A549 (cell line): ENCODE measurements around the gene CCNI. TPM values are rescaled to one million over a fixed set of nuclear protein-coding genes. Genes with fewer than 3 reads are reported as not detected.

Experiments used
- ATAC-seq, 2 experiments: fragments of 200-7000 bp in 1 of 2; fragments of >200 bp in 1 of 2; cut with Nextera tagmentation in 1 of 2; cut with Tn5 transposase in 1 of 2; 3 replicates each; pipeline versions ENCODE4 v1.8.0 to v1.9.1; 2018 to 2020; ENCODE audit warnings: mild to moderate bottlenecking in 1 of 2, moderate library complexity in 1 of 2
- CTCF ChIA-PET: fragments of 300-600 bp; sonication (Branson Sonifier 250); formaldehyde crosslinking; extraction: SDS; loops from one replicate; lab custom pipeline; 2021; ENCODE audit warnings: antibody characterized with exemption, inconsistent platforms; lab: Yijun Ruan, JAX
- POLR2A ChIA-PET: fragments of 350-600 bp; formaldehyde crosslinking; extraction: SDS; loops from one replicate; lab custom pipeline; 2021; ENCODE audit warnings: antibody characterized with exemption, inconsistent platforms; lab: Yijun Ruan, JAX
- DNase-seq, 2 experiments: peaks; one replicate each; pipeline versions ENCODE4 v3.0.0 to v3.0.0-alpha.2; 2011 to 2016; ENCODE audit warnings: low read depth in 1 of 2, low spot score in 1 of 2
- FAIRE-seq: peaks from 2 replicates; lab custom pipeline; 2011; peaks lifted over from hg19 to GRCh38; lab: Jason Lieb, UNC
- H3K27ac ChIP-seq, 2 experiments: fragments of >200 bp; sonication (Bioruptor Twin); formaldehyde crosslinking; 3 replicates each; pipeline ENCODE4 v1.5.1; 2016 to 2017
- H3K4me1 ChIP-seq: fragments of >200 bp; sonication (Bioruptor Twin); formaldehyde crosslinking; 3 replicates; pipeline ENCODE4 v1.6.1; 2016
- H3K4me2 ChIP-seq: fragments of >200 bp; sonication (Bioruptor Twin); formaldehyde crosslinking; 3 replicates; pipeline ENCODE4 v1.6.1; 2016
- H3K4me3 ChIP-seq: fragments of >200 bp; sonication (Bioruptor Twin); formaldehyde crosslinking; 3 replicates; pipeline ENCODE4 v1.5.1; 2016
- H3K9me3 ChIP-seq: fragments of >200 bp; sonication (Bioruptor Twin); formaldehyde crosslinking; 3 replicates; pipeline ENCODE4 v1.6.1; 2016
- EHF ChIP-seq: fragments of 250-450 bp; sonication (Bioruptor Pico); IDR thresholded peaks from 2 replicates; pipeline ENCODE4 v1.5.0; 2020; ENCODE audit warnings: mild to moderate bottlenecking
- KDM1A ChIP-seq: fragments of 200-600 bp; sonication (generic); IDR thresholded peaks from 2 replicates; pipeline ENCODE4 v1.6.1; 2016; ENCODE audit warnings: low read depth, mild to moderate bottlenecking
- MAFK ChIP-seq: fragments of 450-650 bp; IDR thresholded peaks from 2 replicates; pipeline ENCODE4 v1.6.1; 2014; ENCODE audit not compliant: partially characterized antibody
- MYC ChIP-seq: IDR thresholded peaks from 2 replicates; pipeline ENCODE4 v1.6.1; 2012; ENCODE audit warnings: mild to moderate bottlenecking, inconsistent platforms, low read length, improper control_type of control experiment, borderline replicate concordance
- NPAS2 ChIP-seq: fragments of 250-450 bp; sonication (Bioruptor Pico); IDR thresholded peaks from 2 replicates; pipeline ENCODE4 v1.8.0; 2022; ENCODE audit warnings: mild to moderate bottlenecking, moderate library complexity, borderline replicate concordance
- POLR2A ChIP-seq: IDR thresholded peaks from 2 replicates; pipeline ENCODE4 v1.6.1; 2012; ENCODE audit warnings: mild to moderate bottlenecking, low read length
- POLR2AphosphoS2 ChIP-seq: conservative IDR thresholded peaks from 2 replicates; pipeline ENCODE4 v1.6.1; 2012; ENCODE audit warnings: low read length, improper control_type of control experiment, inconsistent platforms
- RAD21 ChIP-seq, 2 experiments: fragments of >200 bp in 1 of 2; sonication (Bioruptor Twin) in 1 of 2; formaldehyde crosslinking in 1 of 2; IDR thresholded peaks in 1 of 2; conservative IDR thresholded peaks in 1 of 2; 2 replicates in 1 of 2; 3 replicates in 1 of 2; pipeline ENCODE4 v1.6.1; 2012 to 2018; ENCODE audit warnings: inconsistent platforms in 1 of 2
- RCOR1 ChIP-seq: fragments of 150-350 bp; IDR thresholded peaks from 2 replicates; pipeline ENCODE4 v1.6.1; 2014; ENCODE audit warnings: antibody characterized with exemption, low read length, low read depth
- SMC3 ChIP-seq: fragments of >200 bp; sonication (Bioruptor Twin); formaldehyde crosslinking; IDR thresholded peaks from 3 replicates; pipeline ENCODE4 v1.6.1; 2018; ENCODE audit warnings: inconsistent platforms
- WGBS: methylation state at CpG from one replicate; pipeline ENCODE4 v1.1.6; 2017; ENCODE audit errors: missing lambda C conversion rate; 5-methylcytosine and 5-hydroxymethylcytosine counted together
- polyA plus RNA-seq, 4 experiments: library from polyadenylated mRNA; depleted of rRNA in 3 of 4; stranded (reverse); fragments of >200 nt; fragmentation: RNase III in 1 of 4; extraction: RNeasy Plus Mini Kit Qiagen cat#74134 plus additional on column Dnase treatment in 1 of 4; gene quantifications; 2 replicates in 3 of 4; 3 replicates in 1 of 4; pipeline ENCODE4 v1.2.3, GENCODE V29; 2011 to 2017
- TF ChIP-seq, protein P1 (sequence below): fragments of 250-450 bp; sonication (Bioruptor Pico); IDR thresholded peaks from 2 replicates; pipeline ENCODE4 v1.5.0; 2021; ENCODE audit warnings: mild to moderate bottlenecking, moderate library complexity, borderline replicate concordance
- TF ChIP-seq, protein P2 (sequence below): fragments of 150-350 bp; IDR thresholded peaks from 2 replicates; pipeline ENCODE4 v1.6.1; 2014; ENCODE audit warnings: low read depth, mild to moderate bottlenecking, low read length
- TF ChIP-seq, protein P3 (sequence below): fragments of >200 bp; sonication (Bioruptor Twin); formaldehyde crosslinking; IDR thresholded peaks from 3 replicates; pipeline ENCODE4 v1.5.1; 2016
- TF ChIP-seq, protein P4 (sequence below): fragments of 200-600 bp; sonication (generic); IDR thresholded peaks from 2 replicates; pipeline ENCODE4 v1.6.1; 2016; ENCODE audit warnings: antibody characterized with exemption, mild to moderate bottlenecking, moderate library complexity

The CCNI gene
- polyA plus RNA-seq, 2 of the 4 experiments (the other 2 are of a cell fraction): 73.8 to 117 TPM

- TF ChIP-seq, protein P1, sequence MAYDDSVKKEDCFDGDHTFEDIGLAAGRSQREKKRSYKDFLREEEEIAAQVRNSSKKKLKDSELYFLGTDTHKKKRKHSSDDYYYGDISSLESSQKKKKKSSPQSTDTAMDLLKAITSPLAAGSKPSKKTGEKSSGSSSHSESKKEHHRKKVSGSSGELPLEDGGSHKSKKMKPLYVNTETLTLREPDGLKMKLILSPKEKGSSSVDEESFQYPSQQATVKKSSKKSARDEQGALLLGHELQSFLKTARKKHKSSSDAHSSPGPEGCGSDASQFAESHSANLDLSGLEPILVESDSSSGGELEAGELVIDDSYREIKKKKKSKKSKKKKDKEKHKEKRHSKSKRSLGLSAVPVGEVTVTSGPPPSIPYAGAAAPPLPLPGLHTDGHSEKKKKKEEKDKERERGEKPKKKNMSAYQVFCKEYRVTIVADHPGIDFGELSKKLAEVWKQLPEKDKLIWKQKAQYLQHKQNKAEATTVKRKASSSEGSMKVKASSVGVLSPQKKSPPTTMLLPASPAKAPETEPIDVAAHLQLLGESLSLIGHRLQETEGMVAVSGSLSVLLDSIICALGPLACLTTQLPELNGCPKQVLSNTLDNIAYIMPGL (CRISPR knock-in tag): no peak
- no peak for TF ChIP-seq MAFK
These were observed 24.4 kb upstream of the CCNI start (continued) for GRCh38 chr4:77100234-77100633.

GRCh38 chr4:77097611-77098010 is 21.8 kb upstream of the CCNI start:
- H3K27ac ChIP-seq: no peak overlapping the region
- no peak overlapping the region for H3K4me3 ChIP-seq
- ATAC-seq: no peak
- POLR2A ChIA-PET: no interaction called here
- DNase-seq: no peak
- FAIRE-seq: no peak
- CTCF ChIA-PET: interaction anchor here (0.8 to 5.2 kb wide), 2 partner anchors 9 to 106 kb away, joined by 3 to 39 read pairs; no protein-coding TSS in a partner anchor
- no peaks in the 10 kb centered on the region for H3K4me1 ChIP-seq
- TF ChIP-seq MYC (no peak), KDM1A (no peak), RCOR1 (no peak), EHF (no peak), POLR2A (no peak), SMC3 (no peak), POLR2AphosphoS2 (no peak), NPAS2 (CRISPR knock-in tag) (no peak)
- TF ChIP-seq, protein P2, sequence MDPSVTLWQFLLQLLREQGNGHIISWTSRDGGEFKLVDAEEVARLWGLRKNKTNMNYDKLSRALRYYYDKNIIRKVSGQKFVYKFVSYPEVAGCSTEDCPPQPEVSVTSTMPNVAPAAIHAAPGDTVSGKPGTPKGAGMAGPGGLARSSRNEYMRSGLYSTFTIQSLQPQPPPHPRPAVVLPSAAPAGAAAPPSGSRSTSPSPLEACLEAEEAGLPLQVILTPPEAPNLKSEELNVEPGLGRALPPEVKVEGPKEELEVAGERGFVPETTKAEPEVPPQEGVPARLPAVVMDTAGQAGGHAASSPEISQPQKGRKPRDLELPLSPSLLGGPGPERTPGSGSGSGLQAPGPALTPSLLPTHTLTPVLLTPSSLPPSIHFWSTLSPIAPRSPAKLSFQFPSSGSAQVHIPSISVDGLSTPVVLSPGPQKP: no peak
- H3K9me3 ChIP-seq: no peaks in the 10 kb centered on the region
- H3K4me2 ChIP-seq: no peak overlapping the region

DNA sequence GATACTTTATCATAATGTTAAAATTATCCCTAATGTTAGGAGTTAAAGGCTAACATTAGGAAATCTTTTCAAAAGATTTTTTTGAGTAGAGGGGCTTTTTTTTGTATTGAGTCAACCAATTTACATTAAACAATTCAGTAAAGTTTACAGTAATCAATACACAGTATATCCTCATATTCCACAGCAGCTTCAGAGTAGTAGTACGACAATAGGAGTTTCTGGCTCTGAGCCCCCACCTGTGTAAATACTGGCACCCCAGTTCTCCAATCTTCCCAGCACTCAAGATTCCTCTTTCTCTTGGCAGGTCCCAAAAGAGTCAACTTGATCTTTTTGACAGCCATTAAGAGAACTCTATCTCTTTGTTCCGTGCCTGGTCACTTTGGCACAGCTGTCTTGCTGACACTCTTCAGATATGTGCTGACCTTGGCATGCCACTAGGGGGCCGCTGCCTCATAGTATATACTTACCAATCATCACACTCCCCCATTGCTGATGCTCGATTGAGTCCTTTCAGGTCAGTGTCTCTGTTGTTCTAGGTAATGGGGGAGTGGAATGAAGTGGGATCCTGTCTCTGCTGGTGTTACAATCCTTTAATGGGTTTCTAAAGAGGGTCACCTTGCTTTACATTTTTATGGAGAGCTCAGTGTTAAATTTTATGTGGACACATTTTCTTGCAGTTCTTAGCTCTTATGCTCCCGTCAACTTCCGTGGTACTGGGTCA is 19.5 kb upstream of the CCNI start:
- no peak overlapping the region for H3K4me3 ChIP-seq
- WGBS: 49% methylated on average over 6 of the region's 6 CpGs
- H3K4me1 ChIP-seq: no peaks in the 10 kb centered on the region
- FAIRE-seq: no peak
- peak; percentile 95 to 100 for ATAC-seq
- CTCF ChIA-PET: interaction anchor here (0.6 to 5.2 kb wide), 26 partner anchors 9 to 269 kb away, joined by 3 to 39 read pairs (median 4); no protein-coding TSS in a partner anchor
- H3K9me3 ChIP-seq: no peaks in the 10 kb centered on the region
- no peak overlapping the region for H3K4me2 ChIP-seq
- H3K27ac ChIP-seq: no peak overlapping the region
- TF ChIP-seq, protein P3, sequence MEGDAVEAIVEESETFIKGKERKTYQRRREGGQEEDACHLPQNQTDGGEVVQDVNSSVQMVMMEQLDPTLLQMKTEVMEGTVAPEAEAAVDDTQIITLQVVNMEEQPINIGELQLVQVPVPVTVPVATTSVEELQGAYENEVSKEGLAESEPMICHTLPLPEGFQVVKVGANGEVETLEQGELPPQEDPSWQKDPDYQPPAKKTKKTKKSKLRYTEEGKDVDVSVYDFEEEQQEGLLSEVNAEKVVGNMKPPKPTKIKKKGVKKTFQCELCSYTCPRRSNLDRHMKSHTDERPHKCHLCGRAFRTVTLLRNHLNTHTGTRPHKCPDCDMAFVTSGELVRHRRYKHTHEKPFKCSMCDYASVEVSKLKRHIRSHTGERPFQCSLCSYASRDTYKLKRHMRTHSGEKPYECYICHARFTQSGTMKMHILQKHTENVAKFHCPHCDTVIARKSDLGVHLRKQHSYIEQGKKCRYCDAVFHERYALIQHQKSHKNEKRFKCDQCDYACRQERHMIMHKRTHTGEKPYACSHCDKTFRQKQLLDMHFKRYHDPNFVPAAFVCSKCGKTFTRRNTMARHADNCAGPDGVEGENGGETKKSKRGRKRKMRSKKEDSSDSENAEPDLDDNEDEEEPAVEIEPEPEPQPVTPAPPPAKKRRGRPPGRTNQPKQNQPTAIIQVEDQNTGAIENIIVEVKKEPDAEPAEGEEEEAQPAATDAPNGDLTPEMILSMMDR: peak; percentile 63
- peak; percentile 58 to 62 for TF ChIP-seq RAD21 (conservative IDR thresholded peaks at IDR 0.05 in 1 of 2, IDR thresholded peaks at IDR 0.05 in 1 of 2)
- peak; percentile 59 for TF ChIP-seq SMC3
- TF ChIP-seq, protein P4, sequence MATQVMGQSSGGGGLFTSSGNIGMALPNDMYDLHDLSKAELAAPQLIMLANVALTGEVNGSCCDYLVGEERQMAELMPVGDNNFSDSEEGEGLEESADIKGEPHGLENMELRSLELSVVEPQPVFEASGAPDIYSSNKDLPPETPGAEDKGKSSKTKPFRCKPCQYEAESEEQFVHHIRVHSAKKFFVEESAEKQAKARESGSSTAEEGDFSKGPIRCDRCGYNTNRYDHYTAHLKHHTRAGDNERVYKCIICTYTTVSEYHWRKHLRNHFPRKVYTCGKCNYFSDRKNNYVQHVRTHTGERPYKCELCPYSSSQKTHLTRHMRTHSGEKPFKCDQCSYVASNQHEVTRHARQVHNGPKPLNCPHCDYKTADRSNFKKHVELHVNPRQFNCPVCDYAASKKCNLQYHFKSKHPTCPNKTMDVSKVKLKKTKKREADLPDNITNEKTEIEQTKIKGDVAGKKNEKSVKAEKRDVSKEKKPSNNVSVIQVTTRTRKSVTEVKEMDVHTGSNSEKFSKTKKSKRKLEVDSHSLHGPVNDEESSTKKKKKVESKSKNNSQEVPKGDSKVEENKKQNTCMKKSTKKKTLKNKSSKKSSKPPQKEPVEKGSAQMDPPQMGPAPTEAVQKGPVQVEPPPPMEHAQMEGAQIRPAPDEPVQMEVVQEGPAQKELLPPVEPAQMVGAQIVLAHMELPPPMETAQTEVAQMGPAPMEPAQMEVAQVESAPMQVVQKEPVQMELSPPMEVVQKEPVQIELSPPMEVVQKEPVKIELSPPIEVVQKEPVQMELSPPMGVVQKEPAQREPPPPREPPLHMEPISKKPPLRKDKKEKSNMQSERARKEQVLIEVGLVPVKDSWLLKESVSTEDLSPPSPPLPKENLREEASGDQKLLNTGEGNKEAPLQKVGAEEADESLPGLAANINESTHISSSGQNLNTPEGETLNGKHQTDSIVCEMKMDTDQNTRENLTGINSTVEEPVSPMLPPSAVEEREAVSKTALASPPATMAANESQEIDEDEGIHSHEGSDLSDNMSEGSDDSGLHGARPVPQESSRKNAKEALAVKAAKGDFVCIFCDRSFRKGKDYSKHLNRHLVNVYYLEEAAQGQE: no peak
- POLR2A ChIA-PET: interaction anchor here (0.6 to 1.3 kb wide), 2 partner anchors 51 to 63 kb away, joined by 3 to 7 read pairs; no protein-coding TSS in a partner anchor
- DNase-seq: peak; percentile 33 to 60
